Calu3 (cell line): ENCODE data around the gene TAPT1. TPM values are rescaled to one million over a fixed set of nuclear protein-coding genes. Genes with fewer than 3 reads are reported as not detected.

Experiments
- BruUV-seq: library from RNA; stranded (reverse); fragments of 400-500 nt; replicated peaks from 2 replicates; lab custom pipeline; 2021; lab: Mats Ljungman, UMichigan
- CTCF ChIA-PET: fragments of 300-600 bp; sonication (Branson Sonifier 250); formaldehyde crosslinking; loops from one replicate; lab custom pipeline; 2022; ENCODE audit warnings: antibody characterized with exemption; lab: Charles Lee
- DNase-seq: peaks from one replicate; pipeline ENCODE4 v3.0.0; 2022
- H3K27ac Mint-ChIP-seq: one replicate; pipeline ENCODE4 v1.8.0; 2022; ENCODE audit warnings: mixed read lengths; ENCODE audit not compliant: unreplicated experiment
- H3K27me3 Mint-ChIP-seq: one replicate; pipeline ENCODE4 v1.8.0; 2022; ENCODE audit warnings: mixed read lengths; ENCODE audit not compliant: unreplicated experiment
- H3K36me3 Mint-ChIP-seq: one replicate; pipeline ENCODE4 v1.8.0; 2022; ENCODE audit warnings: mild to moderate bottlenecking, moderate library complexity, mixed read lengths; ENCODE audit not compliant: insufficient read depth, unreplicated experiment
- H3K4me1 Mint-ChIP-seq: one replicate; pipeline ENCODE4 v1.8.0; 2022; ENCODE audit warnings: mild to moderate bottlenecking, low read depth, mixed read lengths; ENCODE audit not compliant: unreplicated experiment
- H3K4me3 Mint-ChIP-seq: one replicate; pipeline ENCODE4 v1.8.0; 2022; ENCODE audit warnings: mild to moderate bottlenecking, low read depth, moderate library complexity, mixed read lengths; ENCODE audit not compliant: unreplicated experiment
- H3K9me3 Mint-ChIP-seq: one replicate; pipeline ENCODE4 v1.8.0; 2022; ENCODE audit warnings: low read depth, mixed read lengths; ENCODE audit not compliant: unreplicated experiment
- CTCF ChIP-seq: fragments of 200-600 bp; IDR thresholded peaks from one replicate; pipeline ENCODE4 v1.8.0; 2022; ENCODE audit warnings: antibody characterized with exemption; ENCODE audit not compliant: unreplicated experiment
- intact Hi-C: fragments of 100-400 bp; cut with micrococcal nuclease; formaldehyde crosslinking; loops from one replicate; pipeline ENCODE4 v1.10.0; 2022; ENCODE audit not compliant: unreplicated experiment
- total RNA-seq: library from RNA; stranded (reverse); gene quantifications from 2 replicates; pipeline ENCODE4 v1.2.3, GENCODE V29; 2022

TAPT1 gene
- total RNA-seq, 1 experiment from 2014 or later, result 31.5 TPM

DNA sequence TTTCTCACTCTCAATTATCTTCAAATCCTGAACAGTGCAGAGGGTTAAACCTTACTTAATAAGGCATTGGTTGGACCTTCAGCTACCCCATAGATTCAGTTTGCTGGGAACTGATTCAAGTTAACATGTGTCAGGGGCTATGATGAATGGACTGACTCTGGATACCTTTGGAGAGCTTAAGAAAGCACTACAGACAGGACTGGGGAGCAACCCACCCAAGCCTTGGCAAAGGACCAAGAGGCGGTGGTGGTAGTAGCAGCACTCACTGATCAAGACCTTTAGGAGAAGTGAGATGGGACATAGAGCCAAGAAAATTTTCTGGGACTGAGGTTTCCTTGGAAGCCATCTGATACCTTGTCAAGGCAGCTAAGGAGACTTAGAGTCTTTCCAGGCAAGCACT is 43.0 kb upstream of the TAPT1 start:
- H3K4me3 Mint-ChIP-seq, result no peak overlapping the region
- no TSS peak for BruUV-seq
- H3K36me3 Mint-ChIP-seq, result no peaks in the 10 kb centered on the region
- H3K27ac Mint-ChIP-seq, result no peak overlapping the region
- intact Hi-C loops, result loop anchor here (10.0 kb wide), 1 partner anchor 464 kb away; no protein-coding TSS in a partner anchor
- CTCF ChIA-PET, result no interaction called here
- H3K4me1 Mint-ChIP-seq, result no peaks in the 10 kb centered on the region
- no peaks in the 10 kb centered on the region for H3K27me3 Mint-ChIP-seq
- no peak for TF ChIP-seq CTCF
- no peak for DNase-seq
- no peaks in the 10 kb centered on the region for H3K9me3 Mint-ChIP-seq

GRCh38 chr4:16268290-16268689 is 42.0 kb upstream of the TAPT1 start:
- no peak overlapping the region for H3K4me3 Mint-ChIP-seq
- no peaks in the 10 kb centered on the region for H3K9me3 Mint-ChIP-seq
- intact Hi-C loops, result loop anchor here (10.0 kb wide), 1 partner anchor 463 kb away; no protein-coding TSS in a partner anchor
- H3K27me3 Mint-ChIP-seq, result no peaks in the 10 kb centered on the region
- H3K27ac Mint-ChIP-seq, result no peak overlapping the region
- CTCF ChIA-PET, result no interaction called here
- no peaks in the 10 kb centered on the region for H3K36me3 Mint-ChIP-seq
- no peaks in the 10 kb centered on the region for H3K4me1 Mint-ChIP-seq
- no peak for DNase-seq
- no peak for TF ChIP-seq CTCF
- BruUV-seq, result no TSS peak

DNA sequence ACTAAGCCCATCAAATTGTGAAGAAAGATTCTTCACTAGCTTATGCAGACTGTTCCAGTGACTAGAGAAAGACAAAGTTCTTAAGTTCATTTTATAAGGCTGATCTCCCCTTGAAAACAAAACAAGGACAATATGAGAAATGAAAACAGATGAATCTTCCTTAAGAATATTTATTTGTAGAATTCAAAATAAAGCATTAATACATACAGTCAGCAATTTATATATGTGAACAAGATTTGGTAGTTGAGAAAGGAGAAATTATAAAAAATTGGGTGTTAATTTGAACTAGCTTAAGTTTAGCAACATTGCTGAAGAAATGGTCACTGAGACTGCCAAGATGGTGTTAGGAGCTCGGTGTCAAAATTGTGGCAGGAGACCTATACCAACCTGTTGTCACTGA is 41.4 kb upstream of the TAPT1 start:
- no peaks in the 10 kb centered on the region for H3K4me1 Mint-ChIP-seq
- CTCF ChIA-PET, result no interaction called here
- H3K36me3 Mint-ChIP-seq, result no peaks in the 10 kb centered on the region
- H3K4me3 Mint-ChIP-seq, result no peak overlapping the region
- no peak for DNase-seq
- TF ChIP-seq CTCF, result no peak
- no peaks in the 10 kb centered on the region for H3K9me3 Mint-ChIP-seq
- H3K27ac Mint-ChIP-seq, result no peak overlapping the region
- H3K27me3 Mint-ChIP-seq, result no peaks in the 10 kb centered on the region
- no TSS peak for BruUV-seq
- intact Hi-C loops, result loop anchor here (10.0 kb wide), 1 partner anchor 463 kb away; no protein-coding TSS in a partner anchor

DNA sequence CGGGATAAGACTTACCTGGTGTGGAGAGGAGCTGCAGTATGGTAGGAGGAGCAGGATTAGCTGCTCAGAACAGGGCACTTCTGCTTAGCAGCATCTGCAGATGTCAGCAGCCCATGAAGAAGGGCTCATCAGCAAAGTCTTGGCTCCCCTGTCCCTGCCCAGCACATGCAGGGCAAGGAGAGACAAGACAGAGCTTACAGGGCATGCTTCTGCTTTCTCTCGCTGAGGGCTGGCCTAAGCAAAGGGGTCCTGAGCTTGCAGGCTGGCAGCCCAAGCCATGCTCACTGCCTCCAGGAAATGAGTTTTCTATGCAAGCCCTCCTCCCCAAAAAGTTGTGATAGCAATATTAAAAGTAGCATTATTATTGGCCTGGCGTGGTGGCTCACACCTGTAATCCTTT is 39.5 kb upstream of the TAPT1 start:
- no peak for DNase-seq
- CTCF ChIA-PET, result interaction anchor here (2.0 kb wide), 1 partner anchor 60 kb away, joined by 8 read pairs; no protein-coding TSS in a partner anchor
- no peak overlapping the region for H3K27ac Mint-ChIP-seq
- no peaks in the 10 kb centered on the region for H3K9me3 Mint-ChIP-seq
- BruUV-seq, result no TSS peak
- no peaks in the 10 kb centered on the region for H3K4me1 Mint-ChIP-seq
- H3K36me3 Mint-ChIP-seq, result no peaks in the 10 kb centered on the region
- no peaks in the 10 kb centered on the region for H3K27me3 Mint-ChIP-seq
- H3K4me3 Mint-ChIP-seq, result no peak overlapping the region
- no peak for TF ChIP-seq CTCF
- intact Hi-C loops, result loop anchor here (1.0 to 10.0 kb wide), 3 partner anchors 70 to 461 kb away; partner anchors contain the start of gene FGFBP2
